Stomach smooth muscle (tissue), 2 donors: ENCODE results near the gene SEMA4D.

ENCODE experiments used
- H3K27ac ChIP-seq: one replicate; pipeline ENCODE4 v1.7.0; 2013; ENCODE audit warnings: mild to moderate bottlenecking, low read length, inconsistent platforms
- H3K27me3 ChIP-seq, 2 donors: one replicate each; pipeline ENCODE4 v1.7.0; 2013; ENCODE audit warnings: low read length in 2 of 2; ENCODE audit not compliant: insufficient read depth in 2 of 2, control insufficient read depth in 1 of 2
- H3K36me3 ChIP-seq, 2 donors: one replicate each; pipeline ENCODE4 v1.7.0; 2013; ENCODE audit warnings: low read length in 2 of 2; ENCODE audit not compliant: control insufficient read depth in 2 of 2, insufficient read depth in 2 of 2
- H3K4me1 ChIP-seq: one replicate; pipeline ENCODE4 v1.7.0; 2013; ENCODE audit warnings: low read length; ENCODE audit not compliant: control insufficient read depth, insufficient read depth
- H3K4me3 ChIP-seq, 2 donors: one replicate each; pipeline ENCODE4 v1.7.0; 2013; ENCODE audit warnings: low read length in 2 of 2
- H3K9ac ChIP-seq, 2 donors: one replicate each; pipeline ENCODE4 v1.7.0; 2013; ENCODE audit warnings: low read length in 2 of 2, mild to moderate bottlenecking in 1 of 2
- H3K9me3 ChIP-seq, 2 donors: one replicate each; pipeline ENCODE4 v1.7.0; 2013; ENCODE audit warnings: low read length in 2 of 2; ENCODE audit not compliant: control insufficient read depth in 2 of 2
- donor health status: healthy.
- donor health status: Pancreatic carcinoma.

SEMA4D gene

GRCh38 chr9:89518466-89519365 is 20.8 kb upstream of the SEMA4D start:
- Histone ChIP-seq H3K9ac (no peak overlapping the region), H3K27me3 (no peaks in the 10 kb centered on the region), H3K4me1 (no peaks in the 10 kb centered on the region), H3K9me3 (no peaks in the 10 kb centered on the region), H3K4me3 (no peak overlapping the region), H3K27ac (no peak overlapping the region), H3K36me3 (no peaks in the 10 kb centered on the region)

GRCh38 chr9:89515416-89515815 is 17.5 kb upstream of the SEMA4D start:
- H3K4me3 ChIP-seq, result no peak overlapping the region
- H3K4me1 ChIP-seq, result no peaks in the 10 kb centered on the region
- no peaks in the 10 kb centered on the region for H3K36me3 ChIP-seq
- no peaks in the 10 kb centered on the region for H3K27me3 ChIP-seq
- H3K9me3 ChIP-seq, result no peaks in the 10 kb centered on the region
- H3K9ac ChIP-seq, result no peak overlapping the region
- no peak overlapping the region for H3K27ac ChIP-seq

- Histone ChIP-seq H3K9me3 (no peaks in the 10 kb centered on the region), H3K9ac (no peak overlapping the region), H3K4me3 (no peak overlapping the region), H3K27me3 (no peaks in the 10 kb centered on the region), H3K27ac (no peak overlapping the region), H3K4me1 (no peaks in the 10 kb centered on the region), H3K36me3 (no peaks in the 10 kb centered on the region)
Measured at GRCh38 chr9:89514956-89515355, 17.0 kb upstream of the SEMA4D start.

- H3K4me1 ChIP-seq, result no peaks in the 10 kb centered on the region
- H3K27me3 ChIP-seq, result no peaks in the 10 kb centered on the region
- H3K9ac ChIP-seq, result no peak overlapping the region
- H3K27ac ChIP-seq, result no peak overlapping the region
- H3K36me3 ChIP-seq, result no peaks in the 10 kb centered on the region
- no peaks in the 10 kb centered on the region for H3K9me3 ChIP-seq
- H3K4me3 ChIP-seq, result no peak overlapping the region
Measured at GRCh38 chr9:89514337-89514736, 16.4 kb upstream of the SEMA4D start.

- Histone ChIP-seq H3K36me3 (no peaks in the 10 kb centered on the region), H3K27ac (no peak overlapping the region), H3K9me3 (no peaks in the 10 kb centered on the region), H3K4me1 (no peaks in the 10 kb centered on the region), H3K4me3 (no peak overlapping the region), H3K27me3 (no peaks in the 10 kb centered on the region), H3K9ac (no peak overlapping the region)
Measured at GRCh38 chr9:89513837-89514236, 15.9 kb upstream of the SEMA4D start.

GRCh38 chr9:89512382-89512781 is 14.5 kb upstream of the SEMA4D start:
- H3K4me3 ChIP-seq, result no peak overlapping the region

GRCh38 chr9:89508951-89509615 is 11.2 kb upstream of the SEMA4D start:
- H3K36me3 ChIP-seq, result no peaks in the 10 kb centered on the region
- H3K4me1 ChIP-seq, result no peaks in the 10 kb centered on the region
- H3K27ac ChIP-seq, result no peak overlapping the region
- H3K27me3 ChIP-seq, result no peaks in the 10 kb centered on the region
- no peak overlapping the region for H3K4me3 ChIP-seq
- H3K9me3 ChIP-seq, result no peaks in the 10 kb centered on the region
- H3K9ac ChIP-seq, result no peak overlapping the region

More at GRCh38 chr9:89512382-89512781, 14.5 kb upstream of the SEMA4D start:
- Histone ChIP-seq H3K27me3 (no peaks in the 10 kb centered on the region), H3K9me3 (no peaks in the 10 kb centered on the region), H3K27ac (no peak overlapping the region), H3K36me3 (no peaks in the 10 kb centered on the region), H3K9ac (no peak overlapping the region), H3K4me1 (no peaks in the 10 kb centered on the region)

- no peaks in the 10 kb centered on the region for H3K4me1 ChIP-seq
- H3K27me3 ChIP-seq, result no peaks in the 10 kb centered on the region
- no peak overlapping the region for H3K4me3 ChIP-seq
- H3K27ac ChIP-seq, result no peak overlapping the region
- no peaks in the 10 kb centered on the region for H3K36me3 ChIP-seq
- no peaks in the 10 kb centered on the region for H3K9me3 ChIP-seq
- no peak overlapping the region for H3K9ac ChIP-seq
Measured at GRCh38 chr9:89505911-89506310, 8.0 kb upstream of the SEMA4D start.

GRCh38 chr9:89505048-89505447 is 7.1 kb upstream of the SEMA4D start:
- Histone ChIP-seq H3K9ac (no peak overlapping the region), H3K4me1 (no peaks in the 10 kb centered on the region), H3K36me3 (no peaks in the 10 kb centered on the region), H3K27ac (no peak overlapping the region), H3K27me3 (no peaks in the 10 kb centered on the region), H3K4me3 (no peak overlapping the region), H3K9me3 (no peaks in the 10 kb centered on the region)

GRCh38 chr9:89502671-89503070 is 4.8 kb upstream of the SEMA4D start:
- Histone ChIP-seq H3K4me1 (peaks cover 2% of the 10 kb centered on the region), H3K36me3 (no peaks in the 10 kb centered on the region), H3K9ac (no peak overlapping the region), H3K9me3 (no peaks in the 10 kb centered on the region), H3K4me3 (no peak overlapping the region), H3K27ac (no peak overlapping the region), H3K27me3 (peaks cover 0 to 2% of the 10 kb centered on the region in 2 donors)
